SK-N-MC (cell line): Measurements from ENCODE around the gene COTL1.

Experiments
- EZH2 ChIP-seq: fragments of 200-600 bp; sonication (generic); IDR thresholded peaks from one replicate; pipeline ENCODE4 v1.6.1; 2017; ENCODE audit warnings: antibody characterized with exemption
- POLR2AphosphoS5 ChIP-seq: IDR thresholded peaks from 2 replicates; pipeline ENCODE4 v1.6.1; 2012; ENCODE audit warnings: mild to moderate bottlenecking, low read depth, low read length, borderline replicate concordance

DNA sequence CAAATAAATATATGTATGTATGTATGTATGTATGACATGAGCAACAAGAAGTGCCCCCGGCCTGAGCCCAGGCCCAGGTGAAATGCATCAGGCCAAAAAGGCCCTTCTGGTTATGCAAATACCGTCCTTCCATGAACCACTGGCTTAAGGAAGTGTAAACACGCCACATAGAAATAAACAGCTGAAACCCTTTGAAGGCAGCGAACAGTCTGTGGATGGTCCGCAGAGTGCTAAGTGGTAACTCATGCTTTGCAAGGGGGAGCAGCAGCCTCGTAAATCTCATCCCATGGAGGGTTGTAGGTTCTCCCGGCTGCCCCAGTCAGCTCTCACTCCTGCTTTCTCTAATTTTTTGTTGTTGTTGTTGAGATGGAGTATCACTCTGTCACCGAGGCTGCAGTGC lies 36.7 kb downstream of the COTL1 start:
- TF ChIP-seq POLR2AphosphoS5, result no peak
- TF ChIP-seq EZH2, result no peak
